ENCODE measurements around the gene LRRFIP1.

LRRFIP1 gene

GRCh38 chr2:237642038-237642734, 14.8 kb downstream of the LRRFIP1 start:
- DNase-seq: no peak

GRCh38 chr2:237643066-237643465, 15.7 kb downstream of the LRRFIP1 start:
- DNase-seq: no peak

- DNase-seq: no peak
These were observed 16.4 kb downstream of the LRRFIP1 start for GRCh38 chr2:237643582-237644380.

- DNase-seq: no peak
These were observed 17.0 kb downstream of the LRRFIP1 start for GRCh38 chr2:237644381-237644703.

GRCh38 chr2:237645261-237645660, 17.9 kb downstream of the LRRFIP1 start:
- no peak for DNase-seq

GRCh38 chr2:237647176-237648015, 20.0 kb downstream of the LRRFIP1 start:
- no peak for DNase-seq

GRCh38 chr2:237648016-237648381, 20.6 kb downstream of the LRRFIP1 start:
- DNase-seq: no peak

- DNase-seq: no peak
These were observed 22.4 kb downstream of the LRRFIP1 start for GRCh38 chr2:237649541-237650454.

- no peak for DNase-seq
These were observed 23.1 kb downstream of the LRRFIP1 start for GRCh38 chr2:237650455-237650850.

GRCh38 chr2:237651761-237652160, 24.4 kb downstream of the LRRFIP1 start:
- DNase-seq: no peak

GRCh38 chr2:237652181-237652580, 24.8 kb downstream of the LRRFIP1 start:
- no peak for DNase-seq

- no peak for DNase-seq
These were observed 25.5 kb downstream of the LRRFIP1 start for GRCh38 chr2:237652854-237653253.

- no peak for DNase-seq
These were observed 26.6 kb downstream of the LRRFIP1 start for GRCh38 chr2:237653776-237654558.

- DNase-seq: no peak
These were observed 29.7 kb downstream of the LRRFIP1 start for GRCh38 chr2:237657063-237657462.

- DNase-seq: no peak
These were observed 33.1 kb downstream of the LRRFIP1 start for GRCh38 chr2:237660381-237660900.

- no peak for DNase-seq
These were observed 33.9 kb downstream of the LRRFIP1 start for GRCh38 chr2:237661270-237661669.

- no peak for DNase-seq
These were observed 34.5 kb downstream of the LRRFIP1 start for GRCh38 chr2:237661799-237662328.

GRCh38 chr2:237662671-237663093, 35.3 kb downstream of the LRRFIP1 start:
- DNase-seq: peak; percentile 79

GRCh38 chr2:237663517-237664110, 36.2 kb downstream of the LRRFIP1 start:
- DNase-seq: no peak

GRCh38 chr2:237664151-237664550, 36.8 kb downstream of the LRRFIP1 start:
- no peak for DNase-seq

GRCh38 chr2:237665713-237666143, 38.3 kb downstream of the LRRFIP1 start:
- no peak for DNase-seq
